Smooth muscle cell (in vitro differentiated cells): ENCODE results near the gene TMCO5A. TPM values are rescaled to one million over a fixed set of nuclear protein-coding genes. Genes with fewer than 3 reads are reported as not detected.

ENCODE experiments used
- DNase-seq: peaks from one replicate; lab custom pipeline; 2025; ENCODE audit not compliant: unreplicated experiment; lab: John Stamatoyannopoulos, UW
- H2AFZ ChIP-seq: fragments of 200-600 bp; sonication (generic); 2 replicates; pipeline ENCODE4 v1.6.0; 2016; ENCODE audit warnings: antibody characterized with exemption, low read depth, mild to moderate bottlenecking
- H3F3A ChIP-seq: fragments of 200-600 bp; sonication (generic); 2 replicates; pipeline ENCODE4 v1.6.0; 2017; ENCODE audit warnings: antibody characterized with exemption, low read depth
- H3K27ac ChIP-seq: fragments of 200-600 bp; sonication (generic); 2 replicates; pipeline ENCODE4 v1.5.1; 2016; ENCODE audit warnings: low read depth, mild to moderate bottlenecking
- H3K27me3 ChIP-seq: fragments of 200-600 bp; sonication (generic); 2 replicates; pipeline ENCODE4 v1.6.1; 2016; ENCODE audit warnings: low read depth, mild to moderate bottlenecking
- H3K36me3 ChIP-seq: fragments of 200-600 bp; sonication (generic); 2 replicates; pipeline ENCODE4 v1.5.1; 2016; ENCODE audit warnings: low read depth
- H3K4me1 ChIP-seq: fragments of 200-600 bp; sonication (generic); 2 replicates; pipeline ENCODE4 v1.5.1; 2016; ENCODE audit warnings: low read depth
- H3K4me2 ChIP-seq: fragments of 200-600 bp; sonication (generic); 2 replicates; pipeline ENCODE4 v1.6.0; 2016; ENCODE audit warnings: mild to moderate bottlenecking
- H3K4me3 ChIP-seq: fragments of 200-600 bp; sonication (generic); 2 replicates; pipeline ENCODE4 v1.5.1; 2016; ENCODE audit warnings: mild to moderate bottlenecking
- H3K79me2 ChIP-seq: fragments of 200-600 bp; sonication (generic); 2 replicates; pipeline ENCODE4 v1.6.0; 2016; ENCODE audit warnings: low read depth, mild to moderate bottlenecking
- H3K9ac ChIP-seq: fragments of 200-600 bp; sonication (generic); 2 replicates; pipeline ENCODE4 v1.6.0; 2016; ENCODE audit warnings: low read depth
- H3K9me3 ChIP-seq: fragments of 200-600 bp; sonication (generic); replicated peaks from 2 replicates; pipeline ENCODE4 v1.5.1; 2016; ENCODE audit warnings: low read depth
- H4K20me1 ChIP-seq: fragments of 200-600 bp; sonication (generic); 2 replicates; pipeline ENCODE4 v1.6.0; 2016; ENCODE audit warnings: low read depth
- CTCF ChIP-seq: fragments of 200-600 bp; sonication (generic); IDR thresholded peaks from 2 replicates; pipeline ENCODE4 v1.5.1; 2017; ENCODE audit warnings: borderline replicate concordance, mild to moderate bottlenecking, antibody characterized with exemption; ENCODE audit not compliant: insufficient read depth, poor library complexity, severe bottlenecking
- WGBS: methylation state at CpG from one replicate; pipeline ENCODE4 v1.1.7; 2016; ENCODE audit warnings: low lambda C conversion rate; 5-methylcytosine and 5-hydroxymethylcytosine counted together
- polyA plus RNA-seq: library from polyadenylated mRNA; unstranded; fragments of >200 nt; fragmentation: Nextera tagmentation; extraction: Ambion mirVana; gene quantifications from 2 replicates; pipeline ENCODE4 v1.2.1, GENCODE V29; 2016
- total RNA-seq: library from RNA; depleted of rRNA; stranded (reverse); fragments of >200 nt; gene quantifications from 2 replicates; pipeline ENCODE4 v1.2.3, GENCODE V29; 2014

Gene TMCO5A
- total and polyA plus RNA-seq, 2 experiments from 2014 or later: not detected

- Histone ChIP-seq H3K4me2 (no peak overlapping the region), H3K27me3 (no peaks in the 10 kb centered on the region), H3K36me3 (no peaks in the 10 kb centered on the region), H3K27ac (no peak overlapping the region), H3K9me3 (no peaks in the 10 kb centered on the region), H3K79me2 (no peaks in the 10 kb centered on the region), H3F3A (no peaks in the 10 kb centered on the region), H3K4me3 (no peak overlapping the region), H3K4me1 (no peaks in the 10 kb centered on the region), H4K20me1 (no peaks in the 10 kb centered on the region), H2AFZ (no peak overlapping the region), H3K9ac (no peak overlapping the region)
- no peak for TF ChIP-seq CTCF
- no peak for DNase-seq
Measured at GRCh38 chr15:37893309-37893708, 41.1 kb upstream of the TMCO5A start.

DNA sequence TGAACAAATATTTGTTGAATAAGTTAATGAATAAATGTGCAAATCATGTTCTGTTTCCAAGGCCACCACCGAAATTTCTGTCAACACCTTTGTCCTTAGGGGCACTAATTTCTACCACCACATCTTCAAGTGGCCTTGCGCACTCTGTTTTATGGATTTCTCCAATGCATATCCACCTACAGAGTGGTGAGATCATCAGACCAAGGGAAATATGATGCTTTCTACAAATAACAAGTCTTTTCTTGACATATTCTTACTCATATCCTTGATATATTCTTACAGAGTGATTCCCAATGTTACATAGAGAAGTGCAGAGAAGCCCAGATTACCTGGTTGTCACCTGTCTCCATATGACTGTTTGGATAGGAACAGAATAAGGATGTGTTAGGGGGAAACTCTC is 36.1 kb upstream of the TMCO5A start:
- Histone ChIP-seq H3K36me3 (no peaks in the 10 kb centered on the region), H2AFZ (no peak overlapping the region), H3K27ac (no peak overlapping the region), H3K9ac (no peak overlapping the region), H3K4me3 (no peak overlapping the region), H3K27me3 (no peaks in the 10 kb centered on the region), H3K9me3 (no peaks in the 10 kb centered on the region), H3K4me2 (no peak overlapping the region), H3F3A (no peaks in the 10 kb centered on the region), H4K20me1 (no peaks in the 10 kb centered on the region), H3K79me2 (no peaks in the 10 kb centered on the region), H3K4me1 (no peaks in the 10 kb centered on the region)
- no peak for DNase-seq
- 70% methylated on average over 2 of the region's 2 CpGs for WGBS
- no peak for TF ChIP-seq CTCF

DNA sequence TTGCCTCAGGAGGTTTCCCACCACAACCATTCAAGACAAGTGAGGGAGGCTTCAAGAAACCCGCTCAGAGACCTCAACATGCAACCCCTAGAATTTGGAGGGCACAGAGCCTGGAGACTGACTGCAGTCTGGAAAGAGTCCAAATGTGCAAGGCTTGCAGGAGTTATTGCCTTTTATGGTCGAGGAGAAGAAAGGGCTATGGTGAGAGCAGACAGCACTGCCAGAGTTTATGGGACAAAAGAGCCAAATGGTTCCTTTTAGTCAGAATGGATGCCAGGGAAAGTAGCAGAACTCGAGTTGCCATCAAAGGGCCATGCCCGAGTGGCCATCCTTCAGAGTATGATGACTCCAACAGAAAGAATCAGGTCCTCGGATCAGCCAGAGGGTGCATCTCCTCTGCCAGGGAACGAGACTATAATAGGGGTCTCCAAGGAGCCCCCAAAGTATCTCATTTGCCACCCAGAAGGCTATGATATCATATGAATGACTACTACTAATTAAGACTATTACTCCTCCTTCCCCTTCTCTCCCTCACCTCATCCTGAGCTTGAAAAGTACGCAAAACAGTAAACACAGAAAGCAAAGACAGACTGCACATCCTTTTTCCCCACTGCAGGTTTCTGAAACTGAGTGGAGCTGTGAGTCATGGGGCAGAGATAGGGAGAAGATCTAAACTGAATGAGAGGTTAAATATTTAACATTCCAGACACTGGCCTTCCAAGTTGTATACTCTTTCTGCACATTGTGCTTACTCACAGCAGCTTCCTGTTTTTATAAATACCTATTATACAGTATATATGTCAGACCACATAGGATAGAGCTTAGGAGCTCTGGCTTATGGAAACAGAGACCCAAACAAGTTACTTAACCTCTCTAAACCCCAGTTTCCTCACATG is 33.9 kb upstream of the TMCO5A start:
- no peaks in the 10 kb centered on the region for H3K79me2 ChIP-seq
- no peaks in the 10 kb centered on the region for H3K27me3 ChIP-seq
- H3K4me2 ChIP-seq: peak overlapping the region; percentile 68
- TF ChIP-seq CTCF: no peak
- 48% methylated on average over 7 of the region's 7 CpGs for WGBS
- H2AFZ ChIP-seq: no peak overlapping the region
- H3K4me1 ChIP-seq: no peaks in the 10 kb centered on the region
- H4K20me1 ChIP-seq: no peaks in the 10 kb centered on the region
- no peak overlapping the region for H3K9ac ChIP-seq
- peak overlapping the region; percentile 51 for H3K27ac ChIP-seq
- H3K36me3 ChIP-seq: no peaks in the 10 kb centered on the region
- no peak for DNase-seq
- H3K4me3 ChIP-seq: no peak overlapping the region
- no peaks in the 10 kb centered on the region for H3K9me3 ChIP-seq
- no peaks in the 10 kb centered on the region for H3F3A ChIP-seq

GRCh38 chr15:37902126-37902525 is 32.3 kb upstream of the TMCO5A start:
- Histone ChIP-seq H3F3A (no peaks in the 10 kb centered on the region), H3K4me2 (no peak overlapping the region), H3K36me3 (no peaks in the 10 kb centered on the region), H4K20me1 (no peaks in the 10 kb centered on the region), H2AFZ (no peak overlapping the region), H3K9ac (no peak overlapping the region), H3K4me3 (no peak overlapping the region), H3K27me3 (no peaks in the 10 kb centered on the region), H3K27ac (no peak overlapping the region), H3K79me2 (no peaks in the 10 kb centered on the region), H3K9me3 (no peaks in the 10 kb centered on the region), H3K4me1 (no peaks in the 10 kb centered on the region)
- no peak for DNase-seq
- no peak for TF ChIP-seq CTCF
